GM12801 (cell line): ENCODE measurements around the gene MAPKAP1.

Experiments used
- TF ChIP-seq, protein P1 (sequence below): IDR thresholded peaks from one replicate; pipeline ENCODE4 v1.5.1; 2011; ENCODE audit warnings: control low read depth; ENCODE audit not compliant: insufficient read length; ENCODE audit errors: extremely low read depth

Gene MAPKAP1

DNA sequence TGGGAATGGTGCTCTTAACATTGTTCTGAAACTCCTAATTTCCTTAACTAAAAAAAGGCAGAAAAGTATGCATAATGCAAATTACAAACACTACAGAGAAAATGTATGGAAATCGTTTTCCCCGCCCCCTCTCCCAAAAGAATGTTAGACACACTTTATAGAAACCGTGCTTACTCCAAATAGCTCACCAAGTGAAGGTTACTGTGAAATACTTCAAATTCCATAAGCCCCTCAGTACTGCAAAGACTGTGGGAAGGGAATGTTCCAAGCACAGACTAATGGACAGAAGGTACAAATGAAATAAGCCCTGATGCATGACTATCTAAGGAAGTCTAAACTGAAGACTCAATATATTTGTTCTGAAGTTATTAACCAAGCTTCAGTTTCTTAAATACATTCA lies 12.5 kb downstream of the MAPKAP1 start:
- TF ChIP-seq, protein P1, sequence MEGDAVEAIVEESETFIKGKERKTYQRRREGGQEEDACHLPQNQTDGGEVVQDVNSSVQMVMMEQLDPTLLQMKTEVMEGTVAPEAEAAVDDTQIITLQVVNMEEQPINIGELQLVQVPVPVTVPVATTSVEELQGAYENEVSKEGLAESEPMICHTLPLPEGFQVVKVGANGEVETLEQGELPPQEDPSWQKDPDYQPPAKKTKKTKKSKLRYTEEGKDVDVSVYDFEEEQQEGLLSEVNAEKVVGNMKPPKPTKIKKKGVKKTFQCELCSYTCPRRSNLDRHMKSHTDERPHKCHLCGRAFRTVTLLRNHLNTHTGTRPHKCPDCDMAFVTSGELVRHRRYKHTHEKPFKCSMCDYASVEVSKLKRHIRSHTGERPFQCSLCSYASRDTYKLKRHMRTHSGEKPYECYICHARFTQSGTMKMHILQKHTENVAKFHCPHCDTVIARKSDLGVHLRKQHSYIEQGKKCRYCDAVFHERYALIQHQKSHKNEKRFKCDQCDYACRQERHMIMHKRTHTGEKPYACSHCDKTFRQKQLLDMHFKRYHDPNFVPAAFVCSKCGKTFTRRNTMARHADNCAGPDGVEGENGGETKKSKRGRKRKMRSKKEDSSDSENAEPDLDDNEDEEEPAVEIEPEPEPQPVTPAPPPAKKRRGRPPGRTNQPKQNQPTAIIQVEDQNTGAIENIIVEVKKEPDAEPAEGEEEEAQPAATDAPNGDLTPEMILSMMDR = no peak

DNA sequence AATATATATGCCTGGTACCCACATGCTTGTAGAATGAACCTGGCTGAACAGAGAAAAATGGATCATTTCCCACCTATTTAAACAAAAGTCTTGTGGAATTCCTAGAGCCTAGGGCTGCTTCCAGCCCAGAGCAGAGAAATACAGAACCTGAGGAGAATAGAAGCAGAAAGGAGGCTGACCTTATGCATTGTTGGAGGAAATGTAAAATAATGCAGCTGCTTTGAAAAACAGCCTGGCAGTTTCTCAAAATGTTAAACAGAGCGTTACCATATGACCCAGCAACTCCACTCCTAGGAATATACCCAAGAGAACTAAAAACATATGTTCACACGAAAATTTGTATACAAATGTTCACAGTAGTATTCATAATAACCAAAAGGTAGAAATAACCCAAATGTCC lies 15.1 kb downstream of the MAPKAP1 start:
- TF ChIP-seq, protein P1 = no peak

DNA sequence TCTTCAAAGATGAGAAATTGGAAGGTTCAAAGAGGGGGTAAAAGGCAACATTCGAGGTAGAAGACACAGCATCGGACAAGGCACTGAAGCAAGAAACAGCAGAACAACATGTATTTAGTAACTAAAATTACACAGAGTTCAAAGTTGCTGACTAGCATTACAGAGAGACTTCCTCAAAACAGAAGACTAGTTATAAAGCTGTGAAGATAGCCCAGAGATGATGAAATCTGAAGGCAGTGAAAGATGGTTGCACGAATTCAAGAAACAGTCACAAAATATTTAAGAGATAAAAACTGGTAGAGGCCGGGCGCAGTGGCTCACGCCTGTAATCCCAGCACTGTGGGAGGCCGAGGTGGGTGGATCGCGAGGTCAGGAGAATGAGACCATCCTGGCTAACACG lies 16.3 kb downstream of the MAPKAP1 start:
- TF ChIP-seq, protein P1 = no peak

DNA sequence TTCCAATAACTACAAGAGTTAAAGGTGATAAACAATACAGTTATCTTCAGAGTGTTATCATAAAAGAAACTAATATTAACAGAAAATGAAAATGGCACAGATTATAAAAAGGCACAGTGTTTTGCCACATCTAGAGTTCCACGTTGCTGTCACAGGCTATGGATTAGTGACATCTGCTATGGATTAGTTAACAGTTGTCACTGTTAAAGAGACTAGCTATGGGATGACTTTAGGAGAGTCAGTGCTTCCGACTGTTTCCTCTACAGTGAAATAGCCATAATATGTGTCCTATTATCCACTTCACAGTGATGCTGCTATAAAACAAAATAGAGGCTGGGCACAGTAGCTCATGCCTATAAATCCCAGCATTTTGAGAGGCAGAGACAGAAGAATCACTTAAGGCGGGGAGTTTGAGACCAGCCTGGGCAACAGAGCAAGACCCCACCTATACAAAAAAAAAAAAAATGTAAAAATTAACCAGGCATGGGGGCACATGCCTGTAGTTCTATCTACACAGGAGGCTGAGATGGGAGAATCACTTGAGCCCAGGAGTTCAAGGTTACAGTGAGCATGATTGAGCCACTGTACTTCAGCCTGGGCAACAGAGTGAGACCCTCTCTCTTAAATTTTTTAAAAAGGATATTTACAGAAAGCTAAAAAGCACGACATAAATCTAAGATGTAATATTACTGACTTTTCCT lies 19.7 kb downstream of the MAPKAP1 start:
- TF ChIP-seq, protein P1 = no peak

DNA sequence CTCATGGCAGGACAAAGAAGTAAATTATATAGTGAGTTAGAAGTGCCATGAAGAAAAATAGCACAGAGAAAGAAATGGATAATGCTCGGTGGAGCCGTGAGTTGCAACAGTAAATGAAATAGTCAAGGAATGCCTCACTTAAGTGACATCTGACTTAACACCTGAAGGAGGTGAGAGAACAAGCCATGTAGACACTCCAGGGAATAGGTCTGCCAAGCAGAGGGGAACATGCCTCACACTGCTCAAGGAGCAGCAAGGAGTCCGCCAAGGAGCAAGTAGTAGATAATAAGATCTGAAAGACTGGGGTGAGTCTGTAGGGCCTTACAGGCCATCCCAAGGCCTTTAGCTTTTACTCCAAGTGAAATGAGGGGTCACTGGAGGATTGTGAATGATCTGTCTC lies 21.8 kb downstream of the MAPKAP1 start:
- TF ChIP-seq, protein P1 = no peak

DNA sequence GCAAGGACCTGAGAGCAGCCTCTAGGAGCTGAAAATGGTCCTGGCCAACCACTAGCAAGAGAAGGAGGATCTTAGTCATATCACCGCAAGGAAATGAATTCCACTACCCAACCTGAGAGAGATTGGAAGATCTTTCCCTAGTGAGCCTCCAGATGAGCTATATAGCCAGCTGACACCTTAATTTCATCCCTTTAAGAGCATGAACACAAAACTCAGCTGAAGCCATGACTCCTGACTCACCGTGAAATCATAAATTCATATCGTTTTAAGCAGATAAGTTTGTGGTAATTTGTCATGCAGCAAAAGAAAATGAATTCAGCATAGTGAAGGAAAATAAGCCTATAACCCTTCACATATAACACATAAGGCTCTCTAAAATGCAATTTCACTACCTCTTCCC lies 23.5 kb downstream of the MAPKAP1 start:
- TF ChIP-seq, protein P1 = no peak

DNA sequence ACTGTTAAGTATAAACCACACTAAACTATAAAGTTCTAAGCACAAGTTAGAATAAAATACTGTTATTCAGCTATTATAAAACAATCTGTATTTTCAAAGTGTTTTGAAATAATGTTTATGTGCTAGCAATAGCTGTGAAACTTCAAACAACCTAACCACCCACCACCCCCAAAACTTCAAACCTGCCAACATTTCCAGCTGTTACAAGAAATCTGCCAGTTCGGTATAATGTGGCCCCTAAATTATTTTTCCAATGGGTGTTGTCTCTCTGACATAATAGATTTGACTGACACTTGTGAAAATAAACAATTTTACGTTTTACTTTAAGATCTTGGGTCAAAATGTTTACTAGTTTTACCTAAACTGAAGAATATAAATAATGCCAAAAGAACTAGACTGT lies 24.7 kb downstream of the MAPKAP1 start:
- TF ChIP-seq, protein P1 = no peak
